HG03103 (cell line): ENCODE results near the gene TBCE.

ENCODE experiments used
- ATAC-seq: cut with Tn5 transposase; IDR thresholded peaks from one replicate; pipeline ENCODE4 v1.9.1; 2021; ENCODE audit warnings: low read depth; ENCODE audit not compliant: unreplicated experiment

TBCE gene

GRCh38 chr1:235367000-235367908, at the start of gene TBCE:
TSS of gene TBCE (plus strand) at chr1:235367427. CDS start at chr1:235380050, 12,623 bp downstream.
- ATAC-seq: peak; percentile 99

- no peak for ATAC-seq
Observed at GRCh38 chr1:235319255-235319654, 48.0 kb upstream of the TBCE start.

- ATAC-seq: no peak
Observed at GRCh38 chr1:235320521-235321179, 46.6 kb upstream of the TBCE start.

GRCh38 chr1:235324296-235324695, 42.9 kb upstream of the TBCE start:
- no peak for ATAC-seq

- ATAC-seq: no peak
Observed at GRCh38 chr1:235325139-235325538, 42.1 kb upstream of the TBCE start.

- ATAC-seq: no peak
Observed at GRCh38 chr1:235325854-235326253, 41.4 kb upstream of the TBCE start.

- ATAC-seq: peak; percentile 17
Observed at GRCh38 chr1:235326719-235327558, 40.3 kb upstream of the TBCE start.

- peak; percentile 1 for ATAC-seq
Observed at GRCh38 chr1:235327559-235328270, 39.5 kb upstream of the TBCE start, which contains the start of gene ARID4B. TSS of gene ARID4B (minus strand) at chr1:235328179. CDS start at chr1:235326919, 1,260 bp downstream.

- peak; percentile 57 for ATAC-seq
Observed at GRCh38 chr1:235328271-235329138, 38.7 kb upstream of the TBCE start, which contains the start of gene GGPS1. TSS of gene GGPS1 (plus strand) at chr1:235328570. CDS start at chr1:235335265, 6,695 bp downstream.

GRCh38 chr1:235329139-235329902, 37.9 kb upstream of the TBCE start:
- peak; percentile 17 for ATAC-seq

GRCh38 chr1:235330918-235331285, 36.3 kb upstream of the TBCE start:
- no peak for ATAC-seq

GRCh38 chr1:235331401-235331800, 35.8 kb upstream of the TBCE start:
- no peak for ATAC-seq

- ATAC-seq: no peak
Observed at GRCh38 chr1:235336903-235337302, 30.3 kb upstream of the TBCE start.

- ATAC-seq: no peak
Observed at GRCh38 chr1:235339746-235340145, 27.5 kb upstream of the TBCE start.

GRCh38 chr1:235341334-235341733, 25.9 kb upstream of the TBCE start:
- no peak for ATAC-seq

- ATAC-seq: no peak
Observed at GRCh38 chr1:235342039-235342438, 25.2 kb upstream of the TBCE start.

GRCh38 chr1:235342471-235342870, 24.8 kb upstream of the TBCE start:
- ATAC-seq: no peak

GRCh38 chr1:235343726-235344125, 23.5 kb upstream of the TBCE start:
- no peak for ATAC-seq
